GM19455 (cell line): ENCODE data around the gene BLOC1S4.
"Not testable (repeated sequence)": the region's sequence is repeated elsewhere in the genome, so short reads cannot be mapped to it uniquely, and the experiment has no call there.

Experiments
- ATAC-seq: cut with Tn5 transposase; IDR thresholded peaks from one replicate; pipeline ENCODE4 v1.9.1; 2021; ENCODE audit not compliant: unreplicated experiment

The BLOC1S4 gene

DNA sequence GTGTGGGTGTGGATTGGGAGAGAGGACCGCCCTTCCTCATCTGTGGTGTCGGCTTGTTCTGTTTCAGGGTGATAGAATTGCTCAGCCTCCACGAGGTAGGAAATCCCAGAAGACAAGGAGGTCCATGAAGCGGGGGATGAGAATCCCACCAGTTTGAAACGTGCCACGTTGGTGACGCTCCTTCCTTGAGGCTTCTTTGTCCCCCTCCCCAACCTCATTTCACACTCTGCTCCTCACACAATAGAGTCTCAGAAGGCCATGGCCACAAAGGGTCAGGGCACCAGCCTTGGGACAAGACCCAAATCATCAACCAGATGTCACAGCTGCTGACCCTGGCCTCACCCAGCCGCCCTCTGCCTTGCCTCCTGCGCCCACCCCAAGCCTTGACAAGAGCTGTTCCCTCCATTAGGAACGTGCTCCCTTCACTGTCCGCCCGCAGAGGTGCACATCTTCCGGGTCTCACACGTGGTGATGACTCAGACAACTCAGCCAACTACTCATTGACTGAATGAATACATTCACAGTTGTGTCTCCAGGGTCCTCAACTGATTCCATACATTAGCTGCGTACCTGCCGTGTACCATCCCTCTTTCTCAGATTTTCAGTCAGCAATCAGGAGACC lies 18.3 kb downstream of the BLOC1S4 start:
- no peak for ATAC-seq

DNA sequence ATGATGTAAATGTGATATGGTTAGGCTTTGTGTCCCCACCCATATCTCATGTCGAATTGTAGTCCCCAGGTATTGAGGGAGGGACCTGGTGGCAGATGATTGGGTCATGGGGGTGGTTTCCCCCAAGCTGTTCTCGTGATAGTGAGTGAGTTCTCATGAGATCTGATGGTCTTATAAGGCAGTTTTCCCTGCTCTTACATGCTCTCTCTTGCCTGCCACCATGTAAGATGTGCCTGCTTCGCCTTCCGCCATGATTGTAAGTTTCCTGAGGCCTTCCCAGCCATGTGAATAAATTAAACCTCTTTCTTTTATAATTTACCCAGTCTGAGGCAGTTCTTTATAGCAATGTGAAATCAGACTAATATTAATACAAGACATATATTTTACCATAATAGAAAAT lies 23.9 kb downstream of the BLOC1S4 start:
- ATAC-seq = no peak

DNA sequence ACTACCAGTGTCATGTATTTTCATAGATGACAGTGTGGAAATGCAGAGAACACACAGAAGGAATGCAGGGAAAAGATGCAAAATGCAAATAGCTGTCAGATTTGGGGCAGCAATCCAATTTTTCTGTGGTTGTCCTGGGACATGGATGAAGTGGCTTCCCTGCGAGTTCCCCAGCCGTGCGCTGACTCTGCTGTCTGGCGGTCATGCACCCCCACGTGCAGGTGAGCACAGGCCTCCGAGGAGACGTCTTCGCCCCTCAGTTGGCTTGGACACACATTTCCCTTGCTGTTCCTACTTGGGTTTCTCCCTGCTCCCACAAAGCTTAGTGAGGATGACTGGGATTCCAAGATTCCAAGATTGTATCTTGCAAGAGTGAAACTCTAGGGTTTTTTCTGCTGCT lies 24.4 kb downstream of the BLOC1S4 start:
- no peak for ATAC-seq

DNA sequence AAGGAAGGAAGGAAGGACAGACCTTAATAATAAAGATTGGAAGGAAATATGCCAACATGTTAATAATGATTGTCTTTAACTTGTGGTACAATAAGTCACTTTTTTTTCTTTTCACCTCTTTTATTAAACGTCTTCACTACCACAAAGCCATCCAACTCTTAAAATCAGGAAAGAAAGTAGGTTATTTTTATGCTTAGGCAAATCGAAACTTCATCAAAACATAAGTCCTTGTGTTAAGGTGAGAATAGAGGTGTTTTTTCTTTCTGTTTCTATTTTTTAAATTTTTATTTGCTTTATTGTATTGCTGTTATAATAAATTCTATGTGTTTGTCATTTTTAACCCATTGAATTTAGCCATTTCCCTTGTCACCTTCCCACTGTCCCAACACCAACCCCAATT lies 26.5 kb downstream of the BLOC1S4 start:
- ATAC-seq = no peak

DNA sequence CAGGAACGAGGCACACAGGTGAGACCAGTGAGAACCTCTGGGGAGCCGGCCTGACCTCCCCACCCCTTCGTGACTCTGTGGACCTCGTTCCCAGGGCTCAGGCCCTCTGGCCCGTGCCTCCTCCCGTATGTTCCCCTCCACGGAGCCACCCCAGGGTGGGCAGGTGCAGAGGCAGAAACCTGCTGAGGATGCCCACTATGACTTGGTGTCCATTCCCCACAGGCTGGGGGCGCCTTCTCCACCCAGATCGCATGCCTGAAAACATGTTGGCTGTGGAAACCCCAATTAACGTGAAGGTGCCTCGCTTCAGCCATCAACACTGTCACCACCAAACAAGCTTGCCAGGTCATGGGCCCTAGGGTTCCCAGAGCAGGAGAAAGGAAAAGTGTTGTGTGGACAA lies 27.0 kb downstream of the BLOC1S4 start:
- no peak for ATAC-seq

DNA sequence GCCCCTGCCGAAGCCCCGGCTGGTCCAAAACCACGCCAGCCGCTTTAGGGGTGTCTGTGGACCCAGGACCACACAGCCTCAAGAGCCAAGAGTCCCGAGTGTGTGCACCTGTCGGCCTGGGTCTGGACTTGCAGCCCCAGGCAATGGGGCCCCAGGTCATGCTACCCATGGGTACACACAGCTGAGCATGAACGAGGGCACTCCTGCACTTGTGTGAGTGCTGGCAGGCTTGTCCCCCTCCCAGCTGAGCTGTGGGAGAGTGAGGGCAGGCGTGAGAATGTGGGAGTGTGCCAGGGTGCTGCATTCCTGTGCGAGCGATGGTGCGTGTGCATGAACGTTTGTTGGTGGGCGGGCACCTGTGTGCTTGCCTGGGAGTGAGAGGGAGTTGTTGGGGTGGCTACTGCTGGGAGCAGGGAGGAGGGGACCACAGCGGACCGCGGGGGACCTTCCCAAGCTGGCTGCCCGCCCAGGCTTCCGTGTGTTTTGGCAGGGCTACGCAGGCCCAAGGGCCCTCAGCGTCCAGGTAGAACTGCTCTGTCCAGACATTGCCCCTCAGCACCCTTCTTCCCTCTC lies 30.8 kb downstream of the BLOC1S4 start:
- ATAC-seq = no peak

DNA sequence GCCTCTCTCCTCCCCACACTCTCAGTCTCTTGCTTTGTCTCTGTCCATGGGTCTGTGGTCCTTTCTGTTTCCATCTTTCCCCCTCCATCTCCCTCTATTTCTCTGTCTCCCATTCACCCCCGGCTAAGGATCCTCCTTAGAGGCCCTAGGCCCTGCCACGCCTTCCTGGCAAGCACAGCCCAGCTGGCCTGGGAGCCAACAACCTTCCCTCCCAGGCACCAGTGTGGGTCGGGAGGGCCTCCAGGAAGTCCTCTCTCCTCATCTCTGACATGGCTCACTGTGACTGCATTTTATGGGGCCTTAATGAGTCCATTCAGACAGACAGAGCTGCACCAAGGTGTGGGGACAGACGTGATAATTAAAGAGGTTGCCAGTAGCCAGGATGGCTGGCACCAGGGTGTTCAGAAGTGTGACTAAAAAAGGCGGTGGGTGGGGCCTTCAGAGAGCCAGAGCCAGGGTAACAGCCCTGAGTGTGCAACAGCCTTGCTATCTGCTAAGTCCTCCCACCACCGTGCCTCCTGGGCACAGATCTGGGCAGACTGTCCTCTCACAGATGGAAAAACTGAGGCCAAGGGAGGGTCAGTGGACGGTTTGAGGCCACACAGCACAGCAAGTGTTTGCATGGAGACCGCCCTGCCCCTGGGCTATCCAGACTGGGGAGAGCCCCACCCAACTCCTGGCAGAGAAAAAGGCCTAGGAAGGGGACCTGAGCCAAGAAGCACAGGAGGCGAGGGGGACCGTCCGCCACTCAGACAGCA lies 31.5 kb downstream of the BLOC1S4 start:
- no peak for ATAC-seq

DNA sequence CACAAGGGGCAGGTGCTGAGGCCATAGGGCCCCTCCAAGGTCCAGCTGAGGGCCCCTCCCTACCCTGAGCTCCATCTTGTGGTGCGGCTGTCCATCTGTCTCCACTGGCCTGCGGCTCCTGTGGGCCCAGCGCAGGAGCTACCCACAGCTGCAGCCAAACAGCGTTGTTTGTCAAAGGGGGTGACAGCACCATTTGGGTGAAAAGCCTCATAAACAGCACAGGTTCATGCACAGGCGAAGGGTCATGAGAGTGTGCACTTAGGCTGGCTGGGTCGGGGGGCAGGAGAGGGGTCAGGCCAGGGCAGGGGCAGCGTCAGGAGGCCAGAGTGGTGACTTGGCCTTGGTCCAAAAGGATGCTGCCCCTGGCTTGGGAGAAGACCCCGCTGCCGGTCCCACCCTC lies 32.3 kb downstream of the BLOC1S4 start:
- no peak for ATAC-seq

DNA sequence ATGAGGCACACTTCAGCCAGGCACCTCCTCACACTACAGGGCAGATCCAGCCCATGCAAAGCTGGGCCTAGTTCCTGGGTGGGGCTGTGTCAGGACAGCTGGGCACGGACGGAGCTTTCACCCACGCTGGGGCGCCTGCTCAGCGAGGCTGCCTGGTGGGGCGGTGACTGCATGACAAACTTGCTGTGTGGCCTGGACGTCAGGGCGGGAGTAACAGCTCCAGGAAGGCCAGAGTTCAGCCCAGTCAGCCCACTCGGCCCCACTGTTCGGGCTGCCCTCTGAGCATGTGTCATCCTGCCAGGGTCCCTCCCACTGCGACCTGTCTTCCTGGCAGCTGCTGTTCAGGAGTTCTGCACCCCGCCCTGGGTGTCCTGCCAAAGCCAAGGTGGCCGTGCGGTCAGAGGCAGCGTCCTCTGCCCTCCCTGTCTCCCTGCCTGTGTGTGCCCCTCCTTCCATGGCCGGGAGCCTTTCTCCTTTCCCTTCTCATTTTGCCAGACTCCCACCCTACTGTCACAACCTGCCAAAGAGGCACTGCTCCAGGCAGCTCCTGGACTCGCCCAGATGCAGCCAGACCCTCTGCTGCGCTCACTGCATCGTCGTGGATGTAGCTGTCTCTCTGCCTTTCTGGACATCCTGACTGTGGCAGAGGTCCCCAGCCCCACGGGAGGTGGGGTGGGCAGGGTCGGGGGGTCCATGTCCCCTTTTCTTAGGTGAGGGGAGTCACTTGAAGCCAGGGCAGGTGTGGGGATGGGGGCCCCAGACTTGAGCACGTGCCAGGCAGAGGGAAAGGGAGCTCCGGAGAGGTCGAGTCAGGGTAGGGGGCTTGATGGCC lies 33.6 kb downstream of the BLOC1S4 start:
- ATAC-seq = no peak

DNA sequence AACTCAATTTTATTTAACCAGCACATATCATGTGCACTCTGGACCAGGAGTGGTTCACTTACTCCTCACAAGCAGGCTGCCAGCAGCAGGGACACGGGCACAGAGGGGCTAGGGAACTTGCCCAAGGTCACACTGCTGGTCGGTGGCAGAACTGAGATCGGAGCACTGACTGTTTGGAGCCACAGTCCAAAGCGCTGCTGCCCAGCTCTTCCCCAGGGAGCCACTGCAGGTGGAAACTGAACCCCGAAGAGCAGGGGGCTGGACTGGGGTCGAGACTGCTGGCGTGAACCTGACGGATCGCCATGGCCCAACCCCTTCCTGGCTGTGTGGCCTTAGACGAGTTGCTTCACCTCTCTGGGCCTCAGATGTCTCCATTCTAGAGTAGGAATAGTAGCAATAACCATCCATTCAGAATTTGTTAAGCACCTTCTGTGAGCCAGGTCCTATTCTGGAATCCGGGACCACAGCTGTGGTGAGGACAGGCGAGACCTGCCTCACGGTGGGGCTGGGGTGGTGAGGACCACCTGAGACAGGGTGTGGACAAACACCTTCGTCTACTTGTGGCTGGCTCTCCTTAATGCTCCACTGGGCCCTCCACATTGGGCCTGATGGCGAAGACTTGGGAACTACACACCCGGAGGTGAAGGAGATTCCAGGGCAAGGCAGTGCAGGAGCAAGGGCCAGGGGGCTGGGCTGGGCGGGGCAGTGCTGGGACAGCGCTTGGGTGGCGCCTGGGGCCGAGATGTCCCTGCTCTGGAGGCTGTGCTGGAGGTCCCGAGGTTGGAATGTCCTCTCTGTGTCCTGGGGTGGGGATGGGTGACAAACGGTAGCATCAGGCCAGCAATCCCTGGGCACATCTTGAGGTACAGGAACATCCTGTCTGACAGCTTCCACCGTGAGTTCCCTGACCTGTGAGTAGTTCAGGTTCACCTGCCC lies 34.6 kb downstream of the BLOC1S4 start:
- ATAC-seq = no peak

DNA sequence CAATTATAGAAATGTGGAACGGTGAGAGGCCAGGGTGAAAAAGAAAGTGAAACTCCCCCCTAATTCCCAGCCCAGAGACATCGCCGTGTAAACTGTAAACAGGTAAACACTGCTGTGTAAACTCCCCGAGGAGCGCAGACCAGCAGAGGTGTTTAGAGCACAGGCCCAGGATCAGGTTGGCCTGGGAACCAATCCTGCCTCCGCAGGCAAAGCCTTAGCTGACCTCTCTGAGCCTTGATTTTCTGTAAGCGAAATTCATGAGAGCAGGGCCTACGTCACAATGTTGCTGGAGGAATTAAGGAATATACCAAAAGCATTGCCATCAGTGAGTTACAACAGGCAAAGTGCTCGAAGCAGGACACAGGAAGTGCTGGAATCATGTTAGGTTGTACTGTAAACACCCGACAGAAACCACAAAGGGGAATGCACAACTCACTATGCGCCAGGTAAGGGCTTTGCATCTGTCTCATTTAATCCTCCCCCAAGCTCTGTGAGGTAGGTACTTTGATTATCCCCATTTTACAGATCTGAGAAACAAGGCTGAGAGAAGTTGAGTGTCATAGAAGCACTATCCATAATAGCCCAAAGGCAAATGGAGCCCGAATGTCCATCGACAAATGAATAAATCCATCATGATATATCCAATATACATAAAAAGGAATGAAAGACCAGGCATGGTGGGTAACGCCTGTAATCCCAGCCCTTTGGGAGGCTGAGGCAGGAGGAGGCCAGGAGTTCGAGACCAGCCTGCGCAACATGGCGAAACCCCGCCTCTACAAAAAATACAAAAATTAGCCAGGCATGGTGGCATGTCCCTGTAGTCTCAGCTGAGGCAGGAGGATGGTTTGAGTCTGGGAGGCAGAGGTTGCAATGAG lies 35.9 kb downstream of the BLOC1S4 start:
- ATAC-seq = no peak

DNA sequence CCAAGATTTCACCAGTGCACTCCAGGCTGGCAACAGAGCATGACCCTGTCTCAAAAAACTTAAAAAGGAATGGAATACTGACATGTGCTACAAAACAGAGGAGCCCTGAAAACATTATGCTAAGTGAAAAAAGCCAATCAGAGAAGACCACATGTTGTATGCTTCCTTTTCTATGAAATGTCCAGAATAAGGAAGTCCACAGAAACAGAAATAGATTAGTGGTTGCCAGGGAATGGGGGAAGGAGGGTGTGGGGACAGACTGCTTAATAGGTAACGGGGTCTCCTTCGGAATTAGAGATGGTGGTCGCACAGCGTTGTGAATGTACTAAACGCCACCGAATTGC lies 36.5 kb downstream of the BLOC1S4 start:
- no peak for ATAC-seq

DNA sequence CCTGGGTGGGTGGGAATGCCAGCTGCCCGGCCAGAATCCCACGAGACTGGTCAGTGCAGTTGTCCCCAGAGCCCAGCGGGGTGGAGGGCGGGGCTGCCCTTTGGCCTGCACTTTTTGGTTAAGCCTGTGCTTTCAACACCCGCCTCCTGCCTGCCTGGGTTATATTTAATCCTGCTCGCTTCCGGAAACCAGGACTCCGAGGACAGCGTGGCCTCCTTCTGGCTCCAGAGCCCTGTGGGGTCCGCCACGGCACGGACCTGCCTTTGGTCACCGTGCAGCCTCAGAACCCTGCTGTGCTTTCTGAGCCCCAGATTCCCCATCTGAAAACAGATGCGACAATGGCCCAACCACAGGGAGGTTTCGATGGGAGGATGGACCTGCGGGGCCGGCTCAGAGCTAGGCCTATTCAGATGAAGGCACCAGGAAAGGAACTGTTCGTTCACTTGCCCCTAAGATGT lies 37.2 kb downstream of the BLOC1S4 start:
- ATAC-seq = no peak

DNA sequence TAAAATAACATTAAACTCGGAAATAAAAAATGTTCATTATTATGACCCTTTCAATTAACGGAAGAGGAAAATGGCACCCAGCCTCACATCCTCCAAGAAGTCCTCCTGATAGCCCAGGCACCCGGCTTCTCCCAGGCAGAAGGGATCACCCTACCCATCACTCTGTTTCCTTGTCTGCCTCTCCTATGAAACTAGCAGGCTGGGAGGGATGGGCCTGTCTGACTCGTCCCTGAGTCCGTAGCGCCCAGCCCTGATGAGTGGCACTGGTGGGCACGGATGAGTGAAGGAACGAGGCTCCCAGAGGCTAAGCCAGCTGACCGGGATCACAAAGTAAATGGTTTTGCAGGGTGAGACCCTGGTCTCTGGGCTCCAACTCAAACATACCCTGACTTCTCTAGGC lies 37.9 kb downstream of the BLOC1S4 start:
- ATAC-seq = no peak

DNA sequence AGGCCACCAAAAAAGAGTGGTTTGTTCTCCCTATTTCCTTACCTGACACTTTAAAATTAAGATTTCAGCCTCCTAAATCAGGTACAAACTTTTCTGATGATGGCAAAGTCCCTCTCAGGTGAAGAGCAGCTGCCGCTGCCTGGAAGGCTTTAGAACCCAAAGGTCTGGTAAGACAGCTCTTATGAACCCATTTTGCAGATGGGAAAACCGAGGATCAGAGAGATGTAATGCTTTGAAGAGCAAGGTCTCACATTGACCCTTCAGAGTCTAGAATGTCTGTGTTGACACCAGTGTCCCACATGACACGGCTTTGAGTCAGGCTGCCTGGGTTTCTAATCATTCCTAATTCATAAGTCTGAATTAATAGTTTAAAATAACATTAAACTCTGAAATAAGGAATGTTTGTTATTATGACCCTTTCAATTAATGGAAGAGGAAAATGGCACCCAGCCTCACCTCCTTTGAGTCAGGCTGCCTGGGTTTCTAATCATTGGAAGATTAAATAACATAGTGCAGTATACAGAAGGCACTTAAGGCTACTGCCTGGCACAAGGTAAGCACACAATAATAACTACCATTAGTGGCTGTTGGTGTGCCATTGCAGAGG lies 38.6 kb downstream of the BLOC1S4 start:
- no peak for ATAC-seq

DNA sequence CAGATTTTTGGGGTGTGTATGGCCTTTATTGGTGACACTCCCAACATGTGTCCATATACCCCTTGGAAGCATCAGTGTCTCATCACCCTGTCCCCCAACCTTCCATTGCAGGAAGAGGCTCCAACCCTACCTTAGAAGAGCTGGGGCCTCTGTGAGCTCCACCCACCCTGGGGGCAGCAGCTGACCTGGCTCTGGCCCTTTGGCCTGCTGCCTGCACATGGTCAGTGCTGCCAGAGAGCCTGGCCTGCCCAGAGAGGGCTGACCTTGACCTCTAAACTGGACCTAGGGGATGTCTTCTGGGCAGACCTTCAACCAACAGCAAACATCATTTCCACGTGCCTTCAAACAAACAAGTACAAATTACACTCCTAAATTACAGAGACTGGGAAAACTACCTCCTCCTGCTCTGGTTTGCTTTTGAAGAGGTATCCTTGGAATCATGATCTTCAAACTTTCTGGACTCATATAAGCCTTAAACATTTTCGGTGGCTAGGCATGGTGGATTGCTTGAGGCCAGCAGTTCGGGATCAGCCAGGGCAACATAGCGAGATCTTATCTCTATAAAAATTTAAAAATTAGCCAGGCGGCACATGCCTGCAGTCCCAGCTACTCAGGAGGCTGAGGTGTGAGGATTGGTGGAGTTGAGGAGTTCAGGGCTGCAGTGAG lies 39.2 kb downstream of the BLOC1S4 start:
- no peak for ATAC-seq

DNA sequence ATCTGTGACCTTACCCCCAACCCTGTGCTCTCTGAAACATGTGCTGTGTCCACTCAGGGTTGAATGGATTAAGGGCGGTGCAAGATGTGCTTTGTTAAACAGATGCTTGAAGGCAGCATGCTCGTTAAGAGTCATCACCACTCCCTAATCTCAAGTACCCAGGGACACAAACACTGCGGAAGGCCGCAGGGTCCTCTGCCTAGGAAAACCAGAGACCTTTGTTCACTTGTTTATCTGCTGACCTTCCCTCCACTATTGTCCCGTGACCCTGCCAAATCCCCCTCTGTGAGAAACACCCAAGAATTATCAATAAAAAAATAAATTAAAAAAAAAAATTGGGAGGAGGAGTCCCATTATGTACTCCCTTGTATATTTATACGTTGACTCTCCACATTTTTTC lies 40.4 kb downstream of the BLOC1S4 start:
- ATAC-seq = not testable (repeated sequence)

DNA sequence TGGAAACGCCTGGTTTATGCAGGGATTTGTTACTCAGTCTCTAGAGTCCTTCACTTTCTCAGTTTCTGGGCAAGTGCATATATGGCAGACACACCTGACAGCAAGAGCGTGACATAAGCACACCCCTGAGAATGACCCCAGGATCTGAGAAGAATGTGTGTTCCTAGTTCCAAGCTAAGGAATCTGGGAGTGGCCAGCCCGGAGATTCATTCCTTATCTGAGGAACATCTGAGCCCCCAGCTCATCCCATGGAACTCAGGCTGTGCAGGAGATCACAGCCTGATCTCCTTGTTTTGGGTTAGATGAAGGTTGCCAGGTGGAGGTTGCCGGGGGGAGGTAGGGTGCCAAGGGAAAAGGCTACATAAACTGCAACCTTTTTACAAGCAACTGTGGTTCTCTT lies 42.8 kb downstream of the BLOC1S4 start:
- no peak for ATAC-seq

DNA sequence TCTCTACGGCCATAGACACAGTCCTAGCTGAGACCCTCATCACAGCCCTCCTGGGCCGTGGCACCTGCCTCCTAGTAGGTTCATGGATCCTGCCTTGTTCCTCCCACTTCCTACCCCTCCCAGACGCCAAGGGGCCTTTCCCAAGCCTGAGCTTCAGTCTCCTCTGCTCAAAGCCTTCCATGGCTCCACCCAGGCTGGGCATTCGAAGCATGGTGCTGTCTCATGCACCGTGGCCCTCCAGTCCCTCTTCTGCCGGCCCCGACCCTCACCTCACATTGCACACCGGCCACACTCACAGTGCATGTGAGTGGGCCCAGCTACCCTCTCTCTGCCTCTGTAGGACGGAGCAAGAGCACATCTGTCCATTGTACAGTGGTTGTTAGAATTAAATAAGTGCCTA lies 44.9 kb downstream of the BLOC1S4 start:
- no peak for ATAC-seq
